Measurements from ENCODE around the gene CABP5. TPM values are rescaled to one million over a fixed set of nuclear protein-coding genes. Genes with fewer than 3 reads are reported as not detected.
"Not testable (repeated sequence)": the region's sequence is repeated elsewhere in the genome, so short reads cannot be mapped to it uniquely, and the experiment has no call there.

CABP5 gene
- total RNA-seq, result not detected

DNA sequence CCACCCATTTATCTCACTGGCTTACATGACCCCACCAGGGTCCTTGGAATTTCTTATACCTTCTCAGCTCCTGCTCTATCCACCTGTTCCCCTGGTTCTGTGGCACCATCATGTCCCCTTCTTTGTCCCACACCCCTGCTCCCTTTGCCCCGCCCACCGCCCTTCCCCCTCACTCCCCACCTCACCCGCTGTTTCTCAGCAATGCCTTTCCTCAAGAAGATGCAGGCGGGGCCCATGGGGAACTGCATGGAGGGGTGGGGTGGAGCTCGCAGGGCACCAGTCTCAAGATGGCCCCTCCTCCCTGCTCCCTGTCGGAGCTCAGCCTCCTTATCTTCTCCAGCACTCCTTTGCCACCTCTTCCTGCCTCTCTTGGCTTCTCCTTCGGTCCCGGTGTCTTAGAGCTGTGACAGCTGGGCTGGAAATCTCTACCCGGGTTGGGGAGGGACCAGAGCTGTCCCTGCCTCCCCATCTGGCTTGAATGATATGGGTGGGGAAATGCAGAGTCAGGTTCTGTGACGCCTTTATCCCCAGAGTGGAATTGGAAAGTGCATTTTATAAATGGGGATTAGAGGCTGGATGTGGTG, at the start of gene CABP5:
CABP5 (minus strand) TSS at position 405 of the 584 bp plus-strand sequence; CDS start at position 248, 157 bp downstream.
- no peaks in the 10 kb centered on the region for H3K9me3 Mint-ChIP-seq
- H3K36me3 Mint-ChIP-seq (ENCODE audit: insufficient read depth), result no peaks in the 10 kb centered on the region
- ATAC-seq (no peak), DNase-seq (no peak)
- H3K4me1 Mint-ChIP-seq (ENCODE audit: low read depth), result no peaks in the 10 kb centered on the region
- H3K27me3 Mint-ChIP-seq (ENCODE audit: low read depth), result peaks cover 45% of the 10 kb centered on the region
- no peak within 1 kb of the TSS for H3K4me3 Mint-ChIP-seq

GRCh38 chr19:48091111-48091718, 47.3 kb upstream of the CABP5 start:
- not testable (repeated sequence) for DNase-seq; ATAC-seq; H3K4me1 Mint-ChIP-seq (ENCODE audit: low read depth); H3K4me3 Mint-ChIP-seq
- H3K9me3 Mint-ChIP-seq, result peaks cover 14% of the 10 kb centered on the region
- peaks cover 11% of the 10 kb centered on the region for H3K36me3 Mint-ChIP-seq (ENCODE audit: insufficient read depth)
- H3K27me3 Mint-ChIP-seq (ENCODE audit: low read depth), result peaks cover 16% of the 10 kb centered on the region

DNA sequence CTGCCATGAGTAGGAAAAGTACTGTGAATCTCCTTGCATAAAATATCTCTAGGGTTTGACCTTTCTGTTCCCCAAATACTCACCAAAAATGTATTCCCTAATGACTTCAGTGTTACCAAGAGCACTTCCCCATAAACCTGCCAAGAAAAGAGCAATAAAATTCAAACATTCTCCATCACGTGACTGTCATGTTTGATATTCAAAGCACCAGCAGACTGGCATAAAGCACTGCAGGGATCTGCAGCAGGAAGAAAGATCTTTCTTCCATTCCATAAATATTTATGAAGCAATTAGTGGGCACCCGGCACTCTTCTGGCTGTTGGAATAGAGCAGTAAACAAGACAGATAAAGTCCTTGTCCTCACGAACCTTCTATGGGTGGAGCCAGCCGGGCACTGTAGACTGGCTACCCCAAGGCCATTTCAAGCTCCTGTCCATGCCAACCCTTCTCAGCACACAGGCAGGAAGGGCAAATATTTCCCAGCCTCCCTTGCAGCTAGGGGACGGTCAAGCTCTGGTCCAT, 46.5 kb upstream of the CABP5 start:
- DNase-seq (no peak), ATAC-seq (no peak)
- H3K4me1 Mint-ChIP-seq (ENCODE audit: low read depth), result no peaks in the 10 kb centered on the region
- H3K4me3 Mint-ChIP-seq, result no peak overlapping the region
- peaks cover 14% of the 10 kb centered on the region for H3K9me3 Mint-ChIP-seq
- peaks cover 10% of the 10 kb centered on the region for H3K36me3 Mint-ChIP-seq (ENCODE audit: insufficient read depth)
- H3K27me3 Mint-ChIP-seq (ENCODE audit: low read depth), result peaks cover 16% of the 10 kb centered on the region

DNA sequence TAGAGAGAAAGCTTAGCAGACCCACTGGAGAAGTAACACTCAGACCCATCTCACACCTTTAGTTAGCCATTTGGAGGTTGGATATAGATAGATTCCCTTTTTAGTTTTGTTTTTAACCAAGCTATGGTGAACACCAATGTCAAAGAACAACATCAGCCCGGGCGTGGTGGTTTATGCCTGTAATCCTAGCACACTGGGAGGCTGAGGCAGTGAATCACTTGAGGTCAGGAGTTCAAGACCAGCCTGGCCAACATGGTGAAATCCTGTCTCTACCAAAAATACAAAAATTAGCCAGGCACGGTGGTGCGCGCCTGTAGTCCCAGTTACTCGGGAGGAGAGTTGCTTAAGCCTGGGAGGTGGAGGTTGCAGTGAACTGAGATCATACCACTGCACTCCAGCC, 45.1 kb upstream of the CABP5 start:
- peaks cover 18% of the 10 kb centered on the region for H3K27me3 Mint-ChIP-seq (ENCODE audit: low read depth)
- not testable (repeated sequence) for H3K4me3 Mint-ChIP-seq

GRCh38 chr19:48085904-48086864, 42.3 kb upstream of the CABP5 start:
- peaks cover 17% of the 10 kb centered on the region for H3K27me3 Mint-ChIP-seq (ENCODE audit: low read depth)
- no peaks in the 10 kb centered on the region for H3K36me3 Mint-ChIP-seq (ENCODE audit: insufficient read depth)
- DNase-seq, result no peak
- no peaks in the 10 kb centered on the region for H3K4me1 Mint-ChIP-seq (ENCODE audit: low read depth)
- H3K4me3 Mint-ChIP-seq, result no peak overlapping the region
- ATAC-seq, result no peak
- H3K9me3 Mint-ChIP-seq, result no peaks in the 10 kb centered on the region

More for the DNA sequence above, 45.1 kb upstream of the CABP5 start:
- H3K36me3 Mint-ChIP-seq (ENCODE audit: insufficient read depth); H3K9me3 Mint-ChIP-seq; DNase-seq; ATAC-seq; H3K4me1 Mint-ChIP-seq (ENCODE audit: low read depth): not testable (repeated sequence)

DNA sequence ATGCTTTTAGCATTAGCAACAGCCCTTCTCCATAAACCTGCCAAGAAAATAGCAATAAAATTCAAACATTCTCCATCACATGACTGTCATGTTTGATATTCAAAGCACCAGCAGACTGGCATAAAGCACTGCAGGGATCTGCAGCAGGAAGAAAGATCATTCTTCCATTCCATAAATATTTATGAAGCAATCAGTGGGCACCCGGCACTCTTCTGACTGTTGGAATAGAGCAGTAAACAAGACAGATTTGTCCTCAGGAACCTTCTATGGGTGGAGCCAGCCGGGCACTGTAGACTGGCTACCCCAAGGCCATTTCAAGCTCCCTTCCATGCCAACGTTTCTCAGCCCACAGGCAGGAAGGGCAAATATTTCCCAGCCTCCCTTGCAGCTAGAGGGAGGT, 41.2 kb upstream of the CABP5 start:
- Mint-ChIP-seq H3K27me3 (ENCODE audit: low read depth) (peaks cover 14% of the 10 kb centered on the region), H3K9me3 (no peaks in the 10 kb centered on the region), H3K36me3 (ENCODE audit: insufficient read depth) (no peaks in the 10 kb centered on the region), H3K4me1 (ENCODE audit: low read depth) (no peaks in the 10 kb centered on the region), H3K4me3 (no peak overlapping the region)
- DNase-seq (no peak), ATAC-seq (no peak)

DNA sequence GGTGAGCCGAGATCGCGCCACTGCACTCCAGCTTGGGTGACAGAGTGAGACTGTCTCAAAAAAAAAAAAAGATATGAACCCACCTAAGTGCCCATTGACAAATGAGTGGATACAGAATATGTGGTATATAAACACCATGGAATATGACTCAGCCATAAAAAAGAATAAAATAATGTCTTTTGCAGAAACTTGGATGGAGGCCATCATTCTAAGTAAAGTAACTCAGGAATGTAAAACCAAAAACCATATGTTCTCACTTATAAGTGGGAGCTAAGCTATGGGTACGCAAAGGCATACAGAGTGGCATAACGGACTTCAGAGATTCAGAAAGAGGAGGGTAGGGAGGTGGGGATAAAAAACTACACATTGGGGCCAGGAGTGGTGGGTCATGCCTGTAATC, 37.2 kb upstream of the CABP5 start:
- H3K4me1 Mint-ChIP-seq (ENCODE audit: low read depth), result no peaks in the 10 kb centered on the region
- H3K4me3 Mint-ChIP-seq, result no peak overlapping the region
- ATAC-seq (no peak), DNase-seq (no peak)
- no peaks in the 10 kb centered on the region for H3K36me3 Mint-ChIP-seq (ENCODE audit: insufficient read depth)
- H3K27me3 Mint-ChIP-seq (ENCODE audit: low read depth), result peaks cover 4% of the 10 kb centered on the region
- no peaks in the 10 kb centered on the region for H3K9me3 Mint-ChIP-seq

GRCh38 chr19:48070177-48070769, 26.4 kb upstream of the CABP5 start:
- H3K36me3 Mint-ChIP-seq (ENCODE audit: insufficient read depth); H3K4me1 Mint-ChIP-seq (ENCODE audit: low read depth); H3K9me3 Mint-ChIP-seq; ATAC-seq; H3K4me3 Mint-ChIP-seq; DNase-seq; H3K27me3 Mint-ChIP-seq (ENCODE audit: low read depth): not testable (repeated sequence)

GRCh38 chr19:48069435-48069834, 25.6 kb upstream of the CABP5 start:
- Mint-ChIP-seq H3K9me3 (no peaks in the 10 kb centered on the region), H3K4me3 (no peak overlapping the region), H3K4me1 (ENCODE audit: low read depth) (no peaks in the 10 kb centered on the region), H3K36me3 (ENCODE audit: insufficient read depth) (no peaks in the 10 kb centered on the region), H3K27me3 (ENCODE audit: low read depth) (no peaks in the 10 kb centered on the region)
- ATAC-seq (no peak), DNase-seq (no peak)

DNA sequence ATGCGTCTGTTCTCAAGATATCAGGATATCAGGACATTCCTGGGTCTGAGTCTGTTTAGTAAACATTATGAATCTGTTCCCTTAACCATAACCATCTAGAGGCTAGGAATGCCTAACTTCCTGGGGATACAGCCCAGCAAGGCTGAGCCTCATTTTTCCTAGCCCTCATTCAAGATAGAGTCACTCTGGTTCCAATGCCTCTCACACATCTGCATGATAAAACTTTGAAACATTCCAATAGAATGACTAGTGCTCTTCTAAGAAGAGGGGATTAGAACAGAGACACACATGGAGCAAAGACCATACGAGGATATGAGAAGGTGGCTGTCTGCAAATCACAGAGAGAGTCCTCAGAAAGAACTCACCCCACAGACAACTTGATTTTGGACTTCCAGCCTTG, 20.6 kb upstream of the CABP5 start:
- H3K36me3 Mint-ChIP-seq (ENCODE audit: insufficient read depth), result no peaks in the 10 kb centered on the region
- H3K4me3 Mint-ChIP-seq, result no peak overlapping the region
- H3K27me3 Mint-ChIP-seq (ENCODE audit: low read depth), result peaks cover 25% of the 10 kb centered on the region
- no peak for ATAC-seq
- no peak for DNase-seq
- H3K4me1 Mint-ChIP-seq (ENCODE audit: low read depth), result peaks cover 2% of the 10 kb centered on the region
- no peaks in the 10 kb centered on the region for H3K9me3 Mint-ChIP-seq

DNA sequence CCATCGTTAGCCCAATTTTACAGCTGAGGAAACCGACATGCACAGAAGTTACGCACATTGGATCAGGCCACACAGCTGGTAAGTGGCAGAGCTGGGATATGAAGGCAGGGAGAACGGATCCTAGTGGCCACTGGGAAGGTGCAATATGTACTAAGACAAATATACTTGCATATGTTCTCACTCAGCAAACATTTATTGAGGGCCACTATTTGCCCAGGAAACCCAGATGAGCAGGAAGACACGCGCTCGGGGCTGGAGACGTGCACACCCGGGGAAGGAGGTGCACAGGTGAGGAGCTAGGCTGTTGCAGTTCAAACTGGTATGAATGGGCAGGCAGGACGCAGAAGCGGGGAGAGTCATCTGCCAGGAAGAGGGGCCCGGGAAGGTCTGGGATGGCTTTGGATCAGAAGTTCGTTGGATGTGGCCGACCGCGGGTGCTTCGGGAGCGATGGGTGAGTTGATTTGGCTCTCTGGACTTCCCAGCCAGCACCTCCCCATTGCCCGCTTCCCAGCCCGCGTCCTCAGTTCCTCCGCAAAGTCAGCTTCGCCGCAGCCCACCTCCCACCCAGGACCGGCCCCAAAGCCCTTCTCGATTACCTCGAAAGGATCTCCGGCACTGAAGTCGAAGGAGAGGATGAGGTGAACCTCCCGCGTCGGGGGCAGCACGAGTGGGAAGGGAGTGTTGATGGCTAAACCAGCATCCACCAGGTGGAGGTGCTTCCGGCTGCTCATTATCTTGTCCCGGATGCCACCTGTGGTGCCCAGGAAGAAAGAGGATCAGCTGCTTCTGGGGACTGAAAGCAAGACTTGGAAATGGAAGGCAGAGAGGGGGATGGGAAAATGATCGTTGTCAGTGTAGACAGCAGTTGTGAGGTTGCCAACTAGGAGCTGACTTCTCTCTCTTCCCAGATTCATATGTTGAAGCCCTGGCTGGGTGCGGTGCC, 17.8 kb upstream of the CABP5 start:
- ATAC-seq (no peak), DNase-seq (no peak)
- H3K4me3 Mint-ChIP-seq, result no peak overlapping the region
- H3K36me3 Mint-ChIP-seq (ENCODE audit: insufficient read depth), result no peaks in the 10 kb centered on the region
- H3K9me3 Mint-ChIP-seq, result no peaks in the 10 kb centered on the region
- H3K4me1 Mint-ChIP-seq (ENCODE audit: low read depth), result peaks cover 2% of the 10 kb centered on the region
- H3K27me3 Mint-ChIP-seq (ENCODE audit: low read depth), result peaks cover 28% of the 10 kb centered on the region

GRCh38 chr19:48060381-48060780, 16.5 kb upstream of the CABP5 start:
- no peak for DNase-seq
- no peaks in the 10 kb centered on the region for H3K36me3 Mint-ChIP-seq (ENCODE audit: insufficient read depth)
- no peaks in the 10 kb centered on the region for H3K9me3 Mint-ChIP-seq
- peaks cover 2% of the 10 kb centered on the region for H3K4me1 Mint-ChIP-seq (ENCODE audit: low read depth)
- H3K27me3 Mint-ChIP-seq (ENCODE audit: low read depth), result peaks cover 28% of the 10 kb centered on the region
- H3K4me3 Mint-ChIP-seq, result no peak overlapping the region
- ATAC-seq, result no peak

DNA sequence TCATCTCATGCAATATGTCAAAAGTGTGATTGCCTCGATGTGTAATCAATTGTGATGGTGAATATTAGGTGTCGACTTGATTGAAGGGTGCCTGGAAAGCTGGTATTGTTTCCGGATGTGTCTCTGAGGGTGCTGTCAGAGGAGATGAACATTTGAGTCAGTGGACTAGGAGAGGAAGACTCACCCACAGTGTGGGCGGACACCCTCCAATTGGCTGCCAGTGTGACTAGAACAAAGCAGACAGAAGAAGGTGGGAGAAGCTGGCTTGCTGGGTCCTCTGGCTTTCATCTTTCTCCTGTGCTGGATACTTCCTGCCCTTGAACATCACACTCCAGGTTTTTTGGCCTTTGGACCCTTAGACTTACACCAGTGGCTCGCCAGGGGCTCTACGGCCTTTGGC, 15.5 kb upstream of the CABP5 start:
- Mint-ChIP-seq H3K27me3 (ENCODE audit: low read depth) (peaks cover 28% of the 10 kb centered on the region), H3K4me3 (no peak overlapping the region), H3K9me3 (no peaks in the 10 kb centered on the region)

More for the DNA sequence above, 15.5 kb upstream of the CABP5 start:
- Mint-ChIP-seq H3K36me3 (ENCODE audit: insufficient read depth) (no peaks in the 10 kb centered on the region), H3K4me1 (ENCODE audit: low read depth) (peaks cover 2% of the 10 kb centered on the region)
- DNase-seq, result no peak
- ATAC-seq, result no peak

All from activated T-cell treated with anti-CD3 and anti-CD28 coated beads, Interleukin-2, amount 50 U/mL, for 4 hours (primary cell).